PFSK-1 (cell line): ENCODE results near the gene KRTAP4-6.

Experiments
- POLR2AphosphoS5 ChIP-seq: IDR thresholded peaks from 2 replicates; pipeline ENCODE4 v1.6.1; 2012; ENCODE audit warnings: low read depth, mild to moderate bottlenecking, control low read depth, low read length, moderate library complexity
- TF ChIP-seq, protein P1 (sequence below), 2 experiments: IDR thresholded peaks; 2 replicates each; pipeline versions ENCODE4 v1.6.1 to v1.8.0; 2011 to 2012; ENCODE audit warnings: low read depth in 2 of 2, low read length in 2 of 2, control low read depth in 1 of 2, inconsistent platforms in 1 of 2, mild to moderate bottlenecking in 1 of 2, moderate library complexity in 1 of 2; ENCODE audit not compliant: insufficient read depth in 1 of 2

DNA sequence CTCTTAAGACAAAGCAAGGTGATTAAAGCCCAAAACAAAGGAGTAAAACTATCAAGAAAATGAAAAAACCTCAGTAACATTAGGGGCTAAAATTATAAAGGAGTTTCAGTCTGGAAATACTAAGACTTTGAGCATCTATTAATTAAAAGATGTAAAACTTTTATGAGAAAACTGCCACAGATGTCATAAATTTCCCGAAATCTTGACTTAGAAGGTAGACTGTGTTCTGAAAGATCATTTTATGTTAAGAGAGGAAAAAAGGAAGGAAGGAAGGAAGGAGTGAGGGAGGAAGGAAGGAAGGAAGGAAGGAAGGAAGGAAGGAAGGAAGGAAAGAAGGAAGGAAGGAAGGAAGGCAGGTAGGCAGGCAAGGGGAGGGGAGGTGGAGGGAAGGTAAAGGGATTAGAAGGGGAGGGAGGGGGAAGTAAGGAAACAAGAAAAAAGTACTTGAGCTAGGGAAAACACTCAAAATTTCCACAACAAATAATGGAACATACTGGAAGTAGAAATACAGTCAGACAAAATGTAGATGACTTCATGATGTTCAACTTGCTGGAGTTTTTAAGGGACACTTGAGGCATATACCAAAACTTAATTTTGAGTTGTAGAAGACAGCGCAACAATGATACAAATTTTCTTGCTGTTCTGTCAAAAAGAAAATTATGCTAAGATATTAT, 7.3 kb upstream of the KRTAP4-6 start:
- no peak for TF ChIP-seq POLR2AphosphoS5
- TF ChIP-seq, protein P1, sequence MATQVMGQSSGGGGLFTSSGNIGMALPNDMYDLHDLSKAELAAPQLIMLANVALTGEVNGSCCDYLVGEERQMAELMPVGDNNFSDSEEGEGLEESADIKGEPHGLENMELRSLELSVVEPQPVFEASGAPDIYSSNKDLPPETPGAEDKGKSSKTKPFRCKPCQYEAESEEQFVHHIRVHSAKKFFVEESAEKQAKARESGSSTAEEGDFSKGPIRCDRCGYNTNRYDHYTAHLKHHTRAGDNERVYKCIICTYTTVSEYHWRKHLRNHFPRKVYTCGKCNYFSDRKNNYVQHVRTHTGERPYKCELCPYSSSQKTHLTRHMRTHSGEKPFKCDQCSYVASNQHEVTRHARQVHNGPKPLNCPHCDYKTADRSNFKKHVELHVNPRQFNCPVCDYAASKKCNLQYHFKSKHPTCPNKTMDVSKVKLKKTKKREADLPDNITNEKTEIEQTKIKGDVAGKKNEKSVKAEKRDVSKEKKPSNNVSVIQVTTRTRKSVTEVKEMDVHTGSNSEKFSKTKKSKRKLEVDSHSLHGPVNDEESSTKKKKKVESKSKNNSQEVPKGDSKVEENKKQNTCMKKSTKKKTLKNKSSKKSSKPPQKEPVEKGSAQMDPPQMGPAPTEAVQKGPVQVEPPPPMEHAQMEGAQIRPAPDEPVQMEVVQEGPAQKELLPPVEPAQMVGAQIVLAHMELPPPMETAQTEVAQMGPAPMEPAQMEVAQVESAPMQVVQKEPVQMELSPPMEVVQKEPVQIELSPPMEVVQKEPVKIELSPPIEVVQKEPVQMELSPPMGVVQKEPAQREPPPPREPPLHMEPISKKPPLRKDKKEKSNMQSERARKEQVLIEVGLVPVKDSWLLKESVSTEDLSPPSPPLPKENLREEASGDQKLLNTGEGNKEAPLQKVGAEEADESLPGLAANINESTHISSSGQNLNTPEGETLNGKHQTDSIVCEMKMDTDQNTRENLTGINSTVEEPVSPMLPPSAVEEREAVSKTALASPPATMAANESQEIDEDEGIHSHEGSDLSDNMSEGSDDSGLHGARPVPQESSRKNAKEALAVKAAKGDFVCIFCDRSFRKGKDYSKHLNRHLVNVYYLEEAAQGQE (IDR thresholded peaks at IDR 0.05; ENCODE audit: insufficient read depth in 1 of 2, low read depth in 2 of 2, low read length in 2 of 2) = no peak
